GM03348 (cell line): ENCODE data around the gene BMERB1.
"Not testable (repeated sequence)": the region's sequence is repeated elsewhere in the genome, so short reads cannot be mapped to it uniquely, and the experiment has no call there.

Experiments
- DNase-seq: peaks from one replicate; pipeline ENCODE4 v3.0.0; 2012; ENCODE audit warnings: low spot score

Gene BMERB1

GRCh38 chr16:15594711-15595320, 160.4 kb downstream of the BMERB1 start:
- DNase-seq = no peak

GRCh38 chr16:15597135-15597534, 162.7 kb downstream of the BMERB1 start:
- DNase-seq = no peak

- DNase-seq = no peak
These were observed 163.6 kb downstream of the BMERB1 start for GRCh38 chr16:15597822-15598647.

DNA sequence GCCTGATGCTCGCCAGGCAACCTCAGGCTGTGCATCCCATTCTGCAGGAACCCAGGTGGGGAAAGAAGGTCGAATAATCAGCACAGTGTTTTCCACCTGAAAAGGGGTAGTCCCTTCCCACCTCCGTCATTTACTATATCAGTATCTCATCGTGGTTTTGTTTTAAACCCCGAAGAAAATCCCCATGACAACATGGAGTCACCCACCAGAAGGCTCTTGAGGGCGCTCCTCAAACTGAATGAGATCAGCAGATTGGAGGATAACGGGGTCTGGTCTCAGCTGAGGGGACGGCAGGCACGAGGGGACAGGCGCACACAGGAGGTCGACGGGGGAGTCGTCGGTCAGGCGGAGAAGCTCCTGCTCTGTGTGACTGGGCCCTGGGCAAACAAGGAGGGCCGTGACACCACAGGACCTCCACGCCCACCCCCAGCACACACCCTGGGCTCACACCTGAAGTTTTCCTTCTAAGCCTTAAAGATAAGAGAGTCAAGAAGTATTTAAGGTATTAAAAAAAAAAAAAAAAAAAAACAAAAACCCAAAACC, 164.3 kb downstream of the BMERB1 start:
- no peak for DNase-seq

GRCh38 chr16:15599303-15600070, 165.1 kb downstream of the BMERB1 start:
- DNase-seq = no peak

- DNase-seq = no peak
These were observed 167.0 kb downstream of the BMERB1 start for GRCh38 chr16:15601212-15601879.

GRCh38 chr16:15602285-15603044, 168.1 kb downstream of the BMERB1 start:
- DNase-seq = no peak

GRCh38 chr16:15604460-15605440, 170.4 kb downstream of the BMERB1 start:
- DNase-seq = no peak

DNA sequence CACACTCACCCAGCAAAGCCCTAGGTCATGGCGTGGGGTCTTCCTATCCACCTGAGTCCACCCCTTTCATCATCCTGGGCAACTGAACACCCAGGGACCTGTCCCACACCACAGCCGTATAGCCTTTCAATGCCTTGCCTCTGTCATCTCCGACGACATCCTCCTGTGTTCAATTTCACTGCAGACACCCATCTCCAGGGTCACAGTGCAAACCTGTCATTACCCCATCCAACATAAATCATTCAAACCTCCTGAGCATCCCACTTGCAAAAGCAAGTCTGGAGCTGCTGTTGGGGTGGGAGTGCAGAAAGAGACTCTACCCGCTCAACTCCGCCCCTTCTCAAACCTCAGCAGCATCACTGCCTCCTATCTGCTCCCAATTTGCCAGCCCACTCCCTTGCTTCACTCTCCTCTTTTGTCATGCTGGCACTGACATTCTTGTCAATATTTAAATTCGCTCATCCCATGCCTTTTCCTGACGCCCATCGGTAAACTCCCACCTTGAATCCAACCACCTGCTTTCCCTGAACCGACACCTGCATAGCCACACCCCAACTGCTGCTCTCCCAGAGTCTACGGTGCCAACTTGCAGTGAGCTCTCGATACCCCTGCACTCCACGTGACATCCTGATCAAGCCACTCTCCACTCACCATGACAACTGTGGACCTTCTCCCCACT, 171.6 kb downstream of the BMERB1 start:
- DNase-seq = no peak

GRCh38 chr16:15606518-15607220, 172.3 kb downstream of the BMERB1 start:
- no peak for DNase-seq

GRCh38 chr16:15607221-15607699, 172.9 kb downstream of the BMERB1 start:
- DNase-seq = not testable (repeated sequence)

- no peak for DNase-seq
These were observed 173.5 kb downstream of the BMERB1 start for GRCh38 chr16:15607700-15608396.

DNA sequence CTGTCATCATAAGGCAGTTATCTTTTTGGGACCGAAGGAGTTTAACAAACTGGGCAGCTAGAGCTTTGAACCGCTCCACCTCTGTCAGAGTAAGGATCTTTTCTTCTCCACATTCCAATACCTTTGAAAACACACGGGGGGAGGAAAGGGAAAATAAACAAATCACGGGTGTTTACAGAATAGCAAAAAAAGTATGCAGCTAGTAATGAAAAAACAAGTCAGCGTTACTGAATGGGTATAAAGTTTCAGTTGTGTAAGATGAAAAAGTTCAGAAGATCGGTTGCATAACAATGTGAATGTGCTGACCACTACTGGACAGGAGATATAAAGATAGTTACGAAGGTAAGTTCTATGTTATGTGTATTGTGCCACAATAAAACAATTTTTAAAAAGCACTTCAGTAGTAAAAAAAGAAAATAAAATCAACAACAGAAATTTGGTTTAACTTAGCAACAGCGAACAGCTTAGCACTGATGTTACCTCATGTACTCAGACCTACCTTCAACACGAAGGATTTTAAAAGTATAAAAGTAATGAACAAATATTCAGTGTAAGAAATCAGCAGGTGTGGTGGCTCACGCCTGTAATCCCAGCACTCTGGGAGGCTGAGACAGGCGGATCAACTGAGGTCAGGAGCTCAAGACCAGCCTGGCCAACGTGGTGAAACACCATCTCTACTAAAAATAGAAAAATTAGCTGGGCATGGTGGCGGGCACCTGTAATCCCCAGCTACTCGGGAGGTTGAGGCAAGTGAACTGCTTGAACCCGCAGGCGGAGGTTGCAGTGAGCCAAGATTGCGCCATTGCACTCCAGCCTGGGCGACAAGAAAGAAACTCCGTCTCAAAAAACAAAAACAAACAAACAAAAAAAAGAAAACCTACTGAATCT, 174.3 kb downstream of the BMERB1 start:
- DNase-seq = no peak

DNA sequence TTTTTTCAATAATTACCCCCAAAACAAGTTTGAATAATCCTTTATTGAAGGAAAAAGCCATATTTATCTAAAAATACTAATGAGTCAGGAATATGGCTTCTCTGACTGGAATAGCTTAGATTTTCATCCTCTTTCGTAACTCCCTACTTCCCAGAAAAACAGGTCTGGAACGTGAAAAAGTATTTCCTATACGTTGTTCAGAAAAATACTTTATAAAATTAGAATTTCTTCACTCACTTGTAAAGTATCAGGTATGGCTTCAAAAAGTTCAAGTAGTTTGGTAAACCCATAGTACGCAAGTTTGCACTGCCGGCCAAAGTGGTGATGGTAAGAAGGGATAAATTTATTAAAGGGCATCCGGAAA, 174.9 kb downstream of the BMERB1 start:
- no peak for DNase-seq

DNA sequence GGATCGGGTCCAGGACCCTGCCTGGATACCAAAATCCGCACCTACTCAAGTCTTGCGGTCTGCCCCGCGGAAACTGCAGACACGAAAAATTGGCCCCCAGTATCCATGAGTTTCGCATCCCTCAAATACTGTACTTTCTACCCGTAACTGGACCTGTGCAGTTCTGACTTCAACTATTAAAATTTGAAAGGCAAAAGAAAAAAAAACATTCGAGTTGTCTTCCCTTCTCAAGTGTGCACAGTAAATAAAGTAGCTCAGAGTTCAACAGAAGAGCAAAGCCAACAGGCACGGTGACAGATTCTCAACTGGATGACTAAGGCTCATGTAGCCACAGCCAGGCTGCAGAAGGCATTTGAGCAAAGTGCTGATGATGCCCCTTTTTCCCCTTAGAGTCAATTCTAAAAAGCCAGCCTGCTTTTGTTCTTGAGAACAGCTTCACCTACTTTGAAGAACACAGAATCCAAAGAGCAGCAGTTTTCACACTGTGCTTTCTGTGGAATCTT, 176.0 kb downstream of the BMERB1 start:
- no peak for DNase-seq

GRCh38 chr16:15611610-15612009, 177.2 kb downstream of the BMERB1 start:
- DNase-seq = no peak

DNA sequence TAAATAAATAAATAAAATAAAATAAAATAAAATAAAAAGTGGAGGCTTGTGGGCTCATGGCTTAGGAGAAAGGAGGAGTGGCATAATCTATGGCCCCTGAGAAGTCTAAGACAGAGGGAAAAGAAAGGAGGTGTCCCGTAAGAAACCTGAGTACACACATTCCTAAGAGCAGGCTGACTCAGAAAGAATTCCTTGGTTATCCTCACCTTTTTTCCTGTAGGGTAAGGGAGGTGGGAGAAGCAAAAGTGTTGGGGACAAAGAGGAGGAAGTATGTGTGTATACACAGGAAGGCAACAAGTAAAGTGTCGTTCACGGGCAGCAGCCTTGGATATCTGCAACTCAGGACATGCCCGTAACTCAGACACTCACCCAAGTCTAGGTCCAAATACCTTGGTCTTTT, 179.3 kb downstream of the BMERB1 start:
- no peak for DNase-seq
